ENCODE results near the gene RUFY4. TPM values are rescaled to one million over a fixed set of nuclear protein-coding genes. Genes with fewer than 3 reads are reported as not detected.

The RUFY4 gene
- total and polyA plus RNA-seq, 2 of the 13 experiments (the other 11 are each of a cell fraction or from before 2014, with no cell fraction given): not detected

- TF ChIP-seq HMGXB4 (CRISPR knock-in tag; IDR thresholded peaks at IDR 0.05; ENCODE audit: borderline replicate concordance in 1 of 2, low read depth in 1 of 2): peak in 1 of 2 experiments; percentile 62; a peak in 1 of 4 replicates
- peak; percentile 52; the same call in 1 of the 2 replicates for TF ChIP-seq ZFP91 (CRISPR knock-in tag; IDR thresholded peaks at IDR 0.05; ENCODE audit: borderline replicate concordance)
- peak; percentile 22; the same call in 1 of the 2 replicates for TF ChIP-seq FOSL2 (CRISPR knock-in tag; IDR thresholded peaks at IDR 0.05)
- TF ChIP-seq RAD21 (CRISPR knock-in tag; IDR thresholded peaks at IDR 0.05): peak; percentile 35; the same call in 1 of the 2 replicates
- 0 out of 2 replicates have a peak, but pooled peaks have one; percentile 25 for TF ChIP-seq ZMYM3 (CRISPR knock-in tag; IDR thresholded peaks at IDR 0.05)
- TF ChIP-seq RNF2 (conservative IDR thresholded peaks at IDR 0.05; ENCODE audit: low read depth): 0 out of 2 replicates have a peak, but pooled peaks have one; percentile 23
- TF ChIP-seq AHR (CRISPR knock-in tag; IDR thresholded peaks at IDR 0.05): 0 out of 2 replicates have a peak, but pooled peaks have one; percentile 25
- 0 out of 2 replicates have a peak, but pooled peaks have one; percentile 22 for TF ChIP-seq ZNF501 (CRISPR knock-in tag; IDR thresholded peaks at IDR 0.05)
Observed at GRCh38 chr2:218068721-218069334, at the start of gene RUFY4 (continued).
